GM12874 (cell line): ENCODE data around the gene ERGIC3.

Experiments
- TF ChIP-seq, protein P1 (sequence below): IDR thresholded peaks from 2 replicates; pipeline ENCODE4 v1.5.1; 2011; ENCODE audit warnings: low read depth, mild to moderate bottlenecking, control low read depth, low read length, moderate library complexity; ENCODE audit not compliant: insufficient read depth

The ERGIC3 gene

GRCh38 chr20:35558451-35558850 is 16.6 kb downstream of the ERGIC3 start:
- TF ChIP-seq, protein P1, sequence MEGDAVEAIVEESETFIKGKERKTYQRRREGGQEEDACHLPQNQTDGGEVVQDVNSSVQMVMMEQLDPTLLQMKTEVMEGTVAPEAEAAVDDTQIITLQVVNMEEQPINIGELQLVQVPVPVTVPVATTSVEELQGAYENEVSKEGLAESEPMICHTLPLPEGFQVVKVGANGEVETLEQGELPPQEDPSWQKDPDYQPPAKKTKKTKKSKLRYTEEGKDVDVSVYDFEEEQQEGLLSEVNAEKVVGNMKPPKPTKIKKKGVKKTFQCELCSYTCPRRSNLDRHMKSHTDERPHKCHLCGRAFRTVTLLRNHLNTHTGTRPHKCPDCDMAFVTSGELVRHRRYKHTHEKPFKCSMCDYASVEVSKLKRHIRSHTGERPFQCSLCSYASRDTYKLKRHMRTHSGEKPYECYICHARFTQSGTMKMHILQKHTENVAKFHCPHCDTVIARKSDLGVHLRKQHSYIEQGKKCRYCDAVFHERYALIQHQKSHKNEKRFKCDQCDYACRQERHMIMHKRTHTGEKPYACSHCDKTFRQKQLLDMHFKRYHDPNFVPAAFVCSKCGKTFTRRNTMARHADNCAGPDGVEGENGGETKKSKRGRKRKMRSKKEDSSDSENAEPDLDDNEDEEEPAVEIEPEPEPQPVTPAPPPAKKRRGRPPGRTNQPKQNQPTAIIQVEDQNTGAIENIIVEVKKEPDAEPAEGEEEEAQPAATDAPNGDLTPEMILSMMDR = no peak

DNA sequence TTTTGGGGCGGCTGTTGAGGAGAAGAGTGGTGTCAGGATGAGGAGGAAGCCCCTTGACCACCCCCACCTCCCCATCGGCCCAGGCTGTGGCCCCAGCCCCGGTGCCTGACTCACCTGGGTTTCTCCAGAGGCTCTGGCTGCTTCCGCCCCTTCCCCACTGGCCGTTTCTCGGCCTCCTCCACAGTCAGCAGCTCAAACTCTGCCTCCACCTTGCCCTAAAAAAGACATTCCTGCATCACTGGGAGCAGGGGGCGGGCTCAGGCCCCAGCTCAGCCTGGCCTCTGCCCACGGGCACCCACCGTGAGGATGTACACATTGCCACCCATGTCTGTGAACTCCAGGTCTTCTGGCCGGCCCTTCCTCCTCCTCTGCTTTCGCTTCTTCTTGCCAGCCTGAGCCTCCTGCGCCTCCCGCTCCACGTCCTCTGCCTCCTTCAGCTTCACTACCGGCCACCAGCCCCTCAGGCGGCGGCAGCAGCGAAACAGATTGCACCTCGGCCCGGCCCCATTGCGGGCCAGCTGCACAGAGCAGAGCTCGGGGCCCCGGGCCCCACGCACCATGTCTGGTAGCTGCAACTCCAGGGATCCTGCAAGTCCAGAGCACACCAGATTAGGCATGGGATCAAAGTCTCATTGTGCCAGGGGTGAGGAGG is 17.3 kb downstream of the ERGIC3 start:
- TF ChIP-seq, protein P1 = no peak

DNA sequence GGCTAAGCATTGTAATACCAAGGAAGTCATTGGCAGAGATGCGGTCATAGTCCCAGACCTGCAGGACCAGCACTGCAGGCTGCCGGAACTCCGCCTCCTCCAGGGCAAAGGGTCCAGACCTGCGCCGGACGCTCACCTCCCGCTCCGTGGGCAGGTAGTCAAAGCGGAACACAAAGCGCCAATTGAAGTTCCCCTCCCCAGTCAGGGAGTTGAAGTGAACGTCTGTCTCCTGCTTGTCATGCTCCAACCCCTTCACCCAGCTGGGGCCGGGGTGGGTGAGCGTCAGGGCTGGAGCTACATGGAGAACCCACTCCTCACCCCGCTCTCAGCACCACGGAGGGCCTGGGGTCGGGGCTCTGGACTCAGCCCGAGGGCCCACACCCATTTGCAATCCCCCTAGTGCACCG is 18.2 kb downstream of the ERGIC3 start:
- TF ChIP-seq, protein P1 = no peak

DNA sequence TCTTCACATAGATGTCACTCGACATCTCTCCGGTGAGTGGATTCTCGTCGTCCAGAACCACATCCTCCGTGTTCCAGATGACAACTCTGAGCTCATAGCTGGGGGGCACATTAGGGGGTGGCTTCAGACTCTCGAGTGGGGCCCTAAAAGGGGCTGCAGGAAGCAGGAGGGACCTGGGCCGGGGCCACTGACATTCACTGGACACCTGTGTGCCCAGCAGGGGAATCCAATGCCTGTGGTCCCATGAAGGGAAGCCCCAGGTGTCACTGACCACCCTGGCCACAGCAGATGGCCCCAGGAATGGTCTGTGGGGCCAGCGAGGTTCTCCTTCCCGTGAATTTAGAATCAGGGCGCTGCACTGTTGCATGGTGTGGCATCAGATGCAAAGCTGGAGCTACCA is 18.7 kb downstream of the ERGIC3 start:
- TF ChIP-seq, protein P1 = no peak

DNA sequence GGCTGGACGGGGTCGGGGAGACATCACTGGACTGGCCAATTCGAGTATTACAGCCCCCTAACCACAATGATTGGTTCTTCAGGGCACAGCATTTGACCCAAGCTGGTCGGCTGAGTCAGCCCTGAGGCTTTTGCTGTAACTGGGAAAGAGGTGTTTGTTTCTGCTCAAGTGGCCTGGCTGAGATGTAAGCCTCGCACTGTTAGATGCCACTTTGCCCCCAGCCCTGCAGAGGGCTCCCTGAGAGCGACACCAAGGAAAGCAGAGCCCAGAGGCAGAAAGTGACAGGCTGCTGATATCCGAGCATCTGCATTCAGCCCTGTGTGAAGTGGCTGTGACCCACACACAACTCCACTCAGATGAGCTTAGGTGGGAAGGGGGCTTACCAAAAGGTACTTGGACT is 19.4 kb downstream of the ERGIC3 start:
- TF ChIP-seq, protein P1 = peak; percentile 44; the same call in 1 of the 2 replicates

DNA sequence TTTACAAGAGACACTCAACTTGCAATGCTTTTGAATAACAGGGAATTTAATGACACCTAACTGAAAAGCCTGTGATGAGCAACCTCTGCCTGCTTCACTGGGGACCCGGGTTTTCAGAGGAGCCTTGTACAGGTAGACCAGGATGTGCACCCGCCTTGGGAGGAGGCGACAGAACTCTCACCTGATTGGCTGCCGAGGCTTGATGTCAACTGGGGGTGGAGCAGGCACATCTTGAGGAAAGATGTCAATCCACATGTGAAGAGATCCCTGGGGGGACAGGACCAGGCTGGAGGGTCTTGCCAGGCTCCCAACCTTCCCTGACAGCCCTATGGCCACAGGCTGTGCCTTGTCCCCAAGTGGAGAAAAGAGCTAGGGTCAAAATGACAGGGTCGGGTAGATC is 19.8 kb downstream of the ERGIC3 start:
- TF ChIP-seq, protein P1 = no peak

- TF ChIP-seq, protein P1 = no peak
Observed at GRCh38 chr20:35562541-35563110, 20.7 kb downstream of the ERGIC3 start.
